NCI-H510A (cell line): Measurements from ENCODE around the gene CCDC54.

Experiments used
- DNase-seq: peaks from one replicate; lab custom pipeline; 2025; lab: John Stamatoyannopoulos, UW

The CCDC54 gene

DNA sequence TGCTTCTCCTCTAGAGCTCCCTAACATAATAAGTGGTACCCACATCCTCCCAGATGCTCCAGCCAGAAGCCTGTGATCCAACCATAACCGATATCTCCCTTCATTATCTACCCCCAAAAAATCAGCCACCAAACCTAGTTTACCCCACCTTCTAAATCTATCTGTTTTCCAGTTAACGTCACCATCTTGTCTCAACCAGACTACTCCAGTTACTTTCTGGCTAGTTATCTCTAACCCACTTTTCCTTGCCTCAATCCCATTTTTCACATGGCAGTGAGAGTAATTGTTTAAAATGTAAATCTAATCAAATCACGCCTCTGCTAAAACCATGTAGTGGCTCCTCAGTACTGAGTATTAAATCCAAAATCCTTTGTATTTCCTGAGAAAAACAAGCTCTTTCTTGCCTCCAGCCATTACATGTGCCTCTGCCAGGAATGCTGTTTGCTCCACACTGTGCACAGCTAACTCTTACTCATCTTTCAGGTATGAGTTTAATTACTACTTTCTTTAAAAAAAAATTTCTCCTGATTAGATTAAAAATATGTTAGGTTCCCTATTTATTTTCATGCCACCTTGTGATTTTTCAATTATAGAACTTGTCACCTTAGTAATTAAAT lies 15.4 kb downstream of the CCDC54 start:
- DNase-seq, result no peak

GRCh38 chr3:107394502-107394901 lies 17.3 kb downstream of the CCDC54 start:
- no peak for DNase-seq

GRCh38 chr3:107395066-107395465 lies 17.8 kb downstream of the CCDC54 start:
- DNase-seq, result no peak

- DNase-seq, result no peak
Measured at GRCh38 chr3:107401301-107401700, 24.1 kb downstream of the CCDC54 start.

DNA sequence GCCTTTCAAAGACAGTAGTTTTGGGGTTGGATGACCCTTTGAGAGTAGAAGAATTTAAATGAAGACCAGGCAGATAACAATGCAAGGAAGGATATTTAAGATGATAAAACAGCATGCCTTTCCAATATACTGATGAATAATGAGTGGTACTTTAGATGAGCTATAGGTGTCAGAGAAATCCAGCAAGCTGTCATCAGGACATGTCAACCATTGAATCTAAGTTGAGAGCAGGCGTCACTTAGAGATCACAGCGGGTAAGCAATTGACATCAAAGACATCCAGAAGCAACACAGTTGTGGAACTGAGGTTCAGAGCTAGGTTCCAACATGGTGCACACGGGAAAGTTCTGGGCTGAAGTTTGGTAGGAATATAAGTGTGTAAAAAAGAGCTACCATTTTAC lies 25.0 kb downstream of the CCDC54 start:
- DNase-seq, result no peak

- DNase-seq, result no peak
Measured at GRCh38 chr3:107404727-107405469, 27.7 kb downstream of the CCDC54 start.

GRCh38 chr3:107407355-107407754 lies 30.1 kb downstream of the CCDC54 start:
- DNase-seq, result no peak

DNA sequence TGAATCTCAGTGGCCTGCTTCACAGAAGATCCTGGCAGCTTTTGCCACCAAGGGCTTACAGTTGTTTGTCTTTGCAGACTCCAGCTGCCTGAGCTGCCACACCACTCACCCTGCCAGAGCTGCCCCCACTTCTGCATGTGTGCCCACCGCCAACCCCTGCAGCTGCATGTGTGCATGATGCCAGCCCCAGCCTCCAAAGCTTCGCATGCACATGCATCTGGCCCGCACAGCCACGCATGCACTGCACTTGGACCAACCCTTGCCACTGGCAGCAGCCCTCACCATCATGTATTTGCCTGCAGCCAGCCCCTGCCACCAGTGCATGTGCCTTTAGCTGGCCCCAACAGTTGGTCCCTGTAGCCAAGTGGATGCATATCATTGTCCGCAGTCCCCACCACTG lies 31.3 kb downstream of the CCDC54 start:
- DNase-seq, result no peak

DNA sequence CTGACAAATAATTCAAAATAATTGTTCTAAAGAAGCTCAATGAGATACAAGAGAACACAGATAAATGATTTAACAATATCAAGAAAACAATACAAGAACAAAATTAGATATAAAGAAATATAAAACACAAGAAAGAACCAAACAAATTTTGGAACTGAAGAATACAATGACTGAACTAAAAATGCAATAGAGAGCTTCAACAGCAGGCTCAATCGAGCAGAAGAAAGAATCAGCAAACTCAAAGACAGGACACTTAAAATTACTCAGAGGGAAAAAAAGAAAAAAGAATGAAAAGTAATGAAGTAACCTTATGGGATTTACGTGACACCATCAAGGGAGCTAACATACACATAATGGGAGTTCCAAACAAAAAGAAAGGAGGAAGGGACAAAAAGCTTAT lies 32.1 kb downstream of the CCDC54 start:
- no peak for DNase-seq

GRCh38 chr3:107410606-107411005 lies 33.4 kb downstream of the CCDC54 start:
- no peak for DNase-seq

- no peak for DNase-seq
Measured at GRCh38 chr3:107411056-107411455, 33.8 kb downstream of the CCDC54 start.

DNA sequence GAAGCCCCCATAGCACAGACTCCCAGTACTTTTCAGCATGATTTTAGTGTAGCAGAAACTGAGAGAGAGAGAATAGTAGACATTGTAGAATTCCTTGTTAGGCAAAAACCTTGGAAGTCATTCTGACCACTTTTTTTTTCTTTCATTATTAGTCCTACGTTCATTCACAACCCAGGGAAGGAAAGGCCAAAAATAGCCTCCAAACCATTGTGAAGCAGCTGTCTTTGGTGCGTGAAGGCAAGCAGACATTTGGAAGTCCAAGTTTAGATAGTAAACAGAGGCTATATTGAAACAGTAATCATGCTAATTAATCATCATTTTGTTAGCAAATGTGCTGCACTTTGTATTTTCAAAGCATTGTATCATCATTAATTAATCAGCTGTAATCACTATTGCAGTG lies 34.5 kb downstream of the CCDC54 start:
- DNase-seq, result no peak

- no peak for DNase-seq
Measured at GRCh38 chr3:107412376-107412775, 35.1 kb downstream of the CCDC54 start.

DNA sequence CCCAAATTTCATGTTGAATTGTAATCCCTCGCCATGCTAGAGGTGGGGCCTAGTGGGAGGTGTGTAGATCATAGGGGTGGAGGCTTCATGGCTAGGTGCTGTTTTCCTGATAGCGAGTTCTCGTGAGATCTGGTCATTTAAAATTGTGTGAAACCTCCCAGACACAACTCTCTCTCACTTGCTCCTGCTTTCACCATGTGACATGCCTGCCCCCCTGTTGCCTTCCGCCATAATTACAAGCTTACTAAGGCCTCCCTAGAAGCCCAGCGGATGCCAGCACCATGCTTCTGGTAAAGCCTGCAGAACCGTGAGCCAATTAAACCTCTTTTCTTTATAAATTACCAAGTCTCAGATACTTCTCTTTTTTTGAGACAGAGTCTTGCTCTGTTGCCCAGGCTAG lies 36.0 kb downstream of the CCDC54 start:
- no peak for DNase-seq

GRCh38 chr3:107414325-107414964 lies 37.2 kb downstream of the CCDC54 start:
- DNase-seq, result no peak

DNA sequence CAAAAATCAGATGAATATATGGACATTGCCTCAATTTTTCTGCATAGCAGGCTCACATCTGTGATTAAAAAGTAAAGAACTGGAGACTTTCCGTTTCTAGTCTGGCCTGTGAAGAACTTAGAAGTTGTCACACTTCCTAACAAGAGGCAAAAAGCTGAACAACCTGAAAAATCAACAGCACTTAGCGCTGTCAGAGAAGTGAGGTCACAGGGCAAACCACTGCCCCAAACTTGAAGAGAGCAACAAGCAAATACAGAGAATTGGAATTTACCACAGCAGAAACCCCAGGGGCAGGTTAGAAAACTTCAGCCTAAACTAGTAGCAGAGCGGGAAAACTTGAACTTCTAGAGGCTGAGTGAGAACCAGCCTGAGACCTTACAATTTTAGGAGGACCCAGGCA lies 38.9 kb downstream of the CCDC54 start:
- no peak for DNase-seq

GRCh38 chr3:107416886-107417285 lies 39.6 kb downstream of the CCDC54 start:
- DNase-seq, result no peak

GRCh38 chr3:107421170-107421792 lies 44.0 kb downstream of the CCDC54 start:
- no peak for DNase-seq

GRCh38 chr3:107421881-107422280 lies 44.6 kb downstream of the CCDC54 start:
- DNase-seq, result no peak

DNA sequence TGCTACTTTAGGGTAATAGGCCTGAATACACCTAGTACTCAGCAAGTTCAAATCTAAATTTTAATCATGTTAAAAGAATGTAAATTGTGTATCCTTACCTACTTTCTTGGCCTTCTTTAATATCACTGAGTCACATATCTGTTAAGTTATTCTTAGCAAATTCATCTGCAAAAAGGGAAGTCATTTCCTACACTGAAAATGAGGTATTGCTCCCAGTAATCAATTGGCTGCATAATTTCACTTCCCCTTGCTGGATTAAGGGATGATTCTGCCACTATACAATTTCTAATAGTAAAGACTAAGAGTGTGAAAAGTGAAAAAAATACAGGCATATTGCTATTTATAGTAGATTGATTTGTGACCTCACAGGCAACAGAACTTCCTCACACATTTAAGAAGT lies 47.8 kb downstream of the CCDC54 start:
- DNase-seq, result no peak

- no peak for DNase-seq
Measured at GRCh38 chr3:107426223-107426622, 49.0 kb downstream of the CCDC54 start.
